HG03378 (cell line): ENCODE measurements around the gene OR4K15.
"Not testable (repeated sequence)": the region's sequence is repeated elsewhere in the genome, so short reads cannot be mapped to it uniquely, and the experiment has no call there.

Experiments used
- ATAC-seq: cut with Tn5 transposase; IDR thresholded peaks from one replicate; pipeline ENCODE4 v1.9.1; 2021; ENCODE audit warnings: mild to moderate bottlenecking, moderate library complexity; ENCODE audit not compliant: unreplicated experiment

Gene OR4K15, protein sequence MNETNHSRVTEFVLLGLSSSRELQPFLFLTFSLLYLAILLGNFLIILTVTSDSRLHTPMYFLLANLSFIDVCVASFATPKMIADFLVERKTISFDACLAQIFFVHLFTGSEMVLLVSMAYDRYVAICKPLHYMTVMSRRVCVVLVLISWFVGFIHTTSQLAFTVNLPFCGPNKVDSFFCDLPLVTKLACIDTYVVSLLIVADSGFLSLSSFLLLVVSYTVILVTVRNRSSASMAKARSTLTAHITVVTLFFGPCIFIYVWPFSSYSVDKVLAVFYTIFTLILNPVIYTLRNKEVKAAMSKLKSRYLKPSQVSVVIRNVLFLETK

GRCh38 chr14:19975291-19975690 is at the start of gene OR4K15:
OR4K15 (plus strand) TSS chr14:19975591; CDS start chr14:19975591, 0 bp downstream.
- ATAC-seq, result no peak

DNA sequence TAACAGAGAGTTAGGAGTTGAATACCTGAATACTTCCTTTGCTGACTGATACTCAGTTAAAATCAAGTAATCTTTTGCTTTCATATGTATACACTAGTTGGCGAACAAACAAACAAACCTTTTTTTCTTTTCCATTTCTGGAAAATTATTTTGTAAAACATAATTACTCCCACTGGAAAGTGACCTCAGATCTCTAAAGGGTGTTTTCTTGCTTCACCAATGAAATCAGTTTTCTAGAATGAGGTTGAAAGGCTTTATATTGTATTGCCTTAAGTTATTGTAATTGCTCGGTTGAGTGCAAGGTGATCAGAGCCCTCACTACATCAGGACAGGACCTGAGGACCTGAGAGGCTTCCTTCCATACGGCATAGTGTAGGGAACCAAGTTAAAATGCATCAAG is 44.8 kb upstream of the OR4K15 start, which contains the start of gene OR4K1:
Gene OR4K1 (plus strand): TSS at position 301 of the 400 bp plus-strand sequence. CDS start 4,750 bp downstream, outside the sequence.
- ATAC-seq, result no peak

DNA sequence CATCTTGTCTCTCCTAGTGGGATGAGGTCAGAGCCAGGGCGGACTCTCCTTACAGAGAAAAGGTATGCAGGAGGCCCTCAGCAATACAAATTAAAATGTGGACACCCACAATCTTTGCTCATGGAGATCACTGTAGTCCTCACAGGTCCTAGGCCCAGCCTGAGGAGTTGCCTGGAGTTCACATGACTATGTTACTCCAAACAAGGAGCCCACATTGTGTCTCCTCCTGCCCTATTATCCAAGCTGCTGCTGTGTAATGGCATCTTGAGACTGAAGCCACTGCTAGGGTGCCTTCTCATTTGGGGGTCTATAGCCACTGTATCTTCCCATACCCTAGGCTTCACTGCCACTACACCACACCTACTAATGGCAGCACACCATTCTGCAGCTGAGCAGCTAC is 33.7 kb upstream of the OR4K15 start:
- no peak for ATAC-seq

GRCh38 chr14:19947413-19948090 is 27.8 kb upstream of the OR4K15 start:
- no peak for ATAC-seq

DNA sequence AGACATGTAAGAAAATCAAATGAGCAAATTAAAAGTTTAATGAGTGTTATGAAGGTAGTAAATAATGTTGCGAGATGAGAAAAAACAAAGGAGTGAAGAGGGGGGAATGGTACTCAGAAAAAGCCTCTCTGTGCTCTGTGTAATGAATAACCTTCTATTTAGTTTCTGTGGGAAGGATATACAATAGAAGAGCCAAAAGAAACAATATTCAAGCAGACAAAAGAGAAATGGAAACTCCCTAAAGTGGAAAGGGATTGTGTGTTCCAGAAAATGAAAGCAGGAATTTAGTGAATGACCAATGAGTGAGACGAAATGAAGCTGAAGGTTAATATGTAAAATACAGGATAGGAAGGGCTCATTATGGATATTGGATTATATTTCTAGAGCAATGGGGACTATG is 26.2 kb upstream of the OR4K15 start:
- ATAC-seq, result no peak

DNA sequence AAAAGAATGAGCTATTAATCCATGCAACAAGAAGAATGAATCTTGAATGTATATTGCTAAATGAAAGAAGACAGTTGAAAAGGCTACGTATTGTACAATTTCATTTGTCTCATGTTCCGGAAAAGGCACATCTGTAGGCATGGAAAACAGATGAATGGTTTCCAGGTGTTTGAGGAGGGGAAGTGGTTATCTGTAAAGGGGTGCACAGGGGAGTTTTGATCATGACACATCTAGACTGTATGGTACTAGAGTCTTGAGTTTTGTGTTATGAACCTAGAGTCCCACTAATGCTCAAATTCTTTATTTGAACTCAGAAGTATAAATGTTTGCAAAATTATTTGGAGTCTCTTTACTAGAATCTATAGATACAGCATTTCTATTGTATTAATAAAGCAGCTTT is 5.7 kb upstream of the OR4K15 start:
- ATAC-seq, result not testable (repeated sequence)

DNA sequence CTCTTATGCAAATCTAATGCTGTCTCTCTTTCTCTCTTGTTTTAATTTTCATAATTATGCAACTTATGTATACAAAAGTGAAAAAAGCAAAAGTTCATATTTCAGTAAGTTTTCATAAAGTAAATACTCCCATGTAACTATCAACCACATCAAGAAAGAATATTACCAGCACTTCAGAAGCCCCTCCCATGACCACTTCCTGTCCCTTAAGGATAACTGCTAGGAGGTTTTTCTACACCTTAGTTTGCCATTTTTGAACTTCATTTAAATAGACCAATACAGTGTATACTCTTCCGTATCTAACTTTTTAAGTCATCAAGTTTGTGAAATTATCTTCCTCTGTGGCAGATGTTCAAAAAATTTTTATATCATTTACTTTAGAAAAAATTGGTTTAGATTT is 547 bp upstream of the OR4K15 start:
- no peak for ATAC-seq

GRCh38 chr14:19993438-19993837 is 18.0 kb downstream of the OR4K15 start:
- ATAC-seq, result no peak

DNA sequence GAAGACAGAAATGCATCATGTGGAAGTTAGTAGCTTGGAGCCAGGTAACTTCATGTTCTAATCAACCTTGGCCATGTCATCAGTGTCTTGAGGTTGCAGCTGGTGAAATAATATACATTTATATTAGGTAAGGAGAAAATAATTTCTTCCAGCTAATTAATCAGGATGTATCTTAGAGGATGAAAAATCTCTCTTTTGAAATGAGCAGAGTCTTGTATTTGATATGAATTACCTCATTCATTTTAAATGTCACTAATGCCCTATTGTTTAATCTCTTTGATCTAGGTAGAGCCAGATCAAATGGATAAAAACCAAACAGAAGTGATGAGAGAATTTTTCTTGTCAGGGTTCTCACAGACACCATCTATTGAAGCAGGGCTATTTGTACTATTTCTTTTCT is 26.5 kb downstream of the OR4K15 start, which contains the start of gene OR4Q2:
Gene OR4Q2 (plus strand): TSS at position 301 of the 400 bp plus-strand sequence.
- ATAC-seq, result no peak

DNA sequence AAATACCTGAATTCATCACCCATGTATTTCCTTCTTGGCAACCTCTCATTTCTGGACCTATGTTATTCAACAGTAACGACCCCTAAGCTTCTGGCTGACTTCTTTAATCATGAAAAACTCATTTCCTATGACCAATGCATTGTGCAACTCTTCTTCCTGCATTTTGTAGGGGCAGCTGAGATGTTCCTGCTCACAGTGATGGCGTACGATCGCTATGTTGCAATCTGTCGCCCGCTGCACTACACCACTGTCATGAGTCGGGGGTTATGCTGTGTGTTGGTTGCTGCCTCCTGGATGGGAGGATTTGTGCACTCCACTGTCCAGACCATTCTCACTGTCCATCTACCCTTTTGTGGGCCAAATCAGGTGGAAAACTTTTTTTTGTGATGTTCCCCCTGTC is 26.9 kb downstream of the OR4K15 start:
- ATAC-seq, result no peak

- no peak for ATAC-seq
These were observed 32.8 kb downstream of the OR4K15 start for GRCh38 chr14:20008156-20008555.

DNA sequence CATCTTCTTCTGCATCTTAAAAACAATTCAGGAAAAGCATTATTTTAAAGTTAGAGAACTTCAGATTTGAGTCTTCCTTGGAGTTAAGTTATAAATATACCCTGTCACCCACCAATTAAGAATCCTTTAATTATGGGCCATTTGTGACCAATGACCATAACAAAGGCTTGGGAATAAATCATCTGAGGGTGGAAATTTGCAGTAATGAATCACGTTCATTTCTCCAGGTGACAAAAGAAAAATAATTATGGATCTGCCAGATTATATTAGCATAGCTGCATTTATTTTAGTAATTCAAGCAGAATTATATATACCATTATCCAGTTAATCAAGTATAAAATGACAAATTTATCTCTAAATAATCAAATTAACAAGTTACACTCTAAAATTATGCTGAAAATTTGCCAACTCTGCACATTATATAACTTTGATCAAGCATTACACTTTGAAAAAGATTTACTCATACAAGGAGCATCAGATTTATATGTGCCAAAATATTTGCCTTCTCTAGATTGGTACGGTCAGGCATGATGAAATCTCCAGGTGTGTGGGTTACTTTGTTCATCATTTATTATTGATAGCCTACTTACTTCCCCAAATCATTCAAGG is 44.0 kb downstream of the OR4K15 start, which contains the start of gene OR4K14:
Gene OR4K14 (minus strand): TSS at position 51 of the 609 bp plus-strand sequence. CDS start 4,114 bp downstream, outside the sequence.
- no peak for ATAC-seq
